Esophagus (tissue), 2 donors: ENCODE data around the gene CTNNA1. TPM values are rescaled to one million over a fixed set of nuclear protein-coding genes. Genes with fewer than 3 reads are reported as not detected.

ENCODE experiments used
- H3K27ac ChIP-seq, 2 donors: one replicate each; pipeline ENCODE4 v1.5.1; 2013; ENCODE audit warnings: low read depth in 2 of 2, mild to moderate bottlenecking in 2 of 2, inconsistent platforms in 1 of 2, low read length in 1 of 2, moderate library complexity in 1 of 2
- H3K27me3 ChIP-seq, 2 donors: one replicate each; pipeline ENCODE4 v1.6.1; 2013; ENCODE audit warnings: low read length in 2 of 2, control low read depth in 1 of 2, mild to moderate bottlenecking in 1 of 2; ENCODE audit not compliant: insufficient read depth in 2 of 2, control insufficient read depth in 1 of 2
- H3K36me3 ChIP-seq, 2 donors: one replicate each; pipeline ENCODE4 v1.6.1; 2013; ENCODE audit warnings: low read length in 1 of 2; ENCODE audit not compliant: control insufficient read depth in 2 of 2, insufficient read depth in 2 of 2
- H3K4me1 ChIP-seq, 2 donors: one replicate each; pipeline ENCODE4 v1.6.1; 2013; ENCODE audit warnings: low read length in 1 of 2; ENCODE audit not compliant: control insufficient read depth in 2 of 2, insufficient read depth in 2 of 2
- H3K4me3 ChIP-seq, 2 donors: one replicate each; pipeline ENCODE4 v1.5.1; 2013; ENCODE audit warnings: low read length in 2 of 2, mild to moderate bottlenecking in 2 of 2, low read depth in 1 of 2, moderate library complexity in 1 of 2
- H3K9me3 ChIP-seq, 2 donors: one replicate each; pipeline ENCODE4 v1.6.1; 2013; ENCODE audit warnings: mild to moderate bottlenecking in 2 of 2, low read depth in 1 of 2, low read length in 1 of 2, moderate library complexity in 1 of 2; ENCODE audit not compliant: control insufficient read depth in 2 of 2, insufficient read depth in 1 of 2
- WGBS, 2 donors: extraction: QIAGEN DNeasy Blood & Tissue Kit; methylation state at CpG; one replicate each; pipeline ENCODE4 v1.1.7; 2013; 5-methylcytosine and 5-hydroxymethylcytosine counted together
- polyA plus RNA-seq, 2 donors: library from polyadenylated mRNA; stranded (reverse); fragments of 200-250 nt; gene quantifications; one replicate each; pipeline ENCODE4 v1.2.3, GENCODE V29; 2013
- donor health status: healthy with polysubstance abuse.
- donor health status: Bipolar disorder and iron deficiency.

CTNNA1 gene
- polyA plus RNA-seq, 2 donors: 221 to 223 TPM

- peaks cover 0 to 2% of the 10 kb centered on the region in 2 donors for H3K4me1 ChIP-seq
- 82 to 89% methylated on average over 5 of the region's 5 CpGs for WGBS, 2 donors
Measured at GRCh38 chr5:138979684-138980280, 226.6 kb downstream of the CTNNA1 start.

GRCh38 chr5:138980441-138980840, 227.2 kb downstream of the CTNNA1 start:
- Histone ChIP-seq H3K4me3 (no peak overlapping the region), H3K36me3 (peaks cover 0 to 4% of the 10 kb centered on the region in 2 donors), H3K27ac (no peak overlapping the region), H3K9me3 (no peaks in the 10 kb centered on the region), H3K27me3 (no peaks in the 10 kb centered on the region), H3K4me1 (no peaks in the 10 kb centered on the region)

More at GRCh38 chr5:138979684-138980280, 226.6 kb downstream of the CTNNA1 start:
- Histone ChIP-seq H3K9me3 (no peaks in the 10 kb centered on the region), H3K36me3 (peaks cover 0 to 4% of the 10 kb centered on the region in 2 donors), H3K27me3 (no peaks in the 10 kb centered on the region), H3K27ac (no peak overlapping the region), H3K4me3 (no peak overlapping the region)

- Histone ChIP-seq H3K36me3 (peaks cover 0 to 4% of the 10 kb centered on the region in 2 donors), H3K4me3 (no peak overlapping the region), H3K27me3 (no peaks in the 10 kb centered on the region), H3K4me1 (no peaks in the 10 kb centered on the region), H3K27ac (no peak overlapping the region), H3K9me3 (no peaks in the 10 kb centered on the region)
- 94 to 96% methylated on average over 3 of the region's 3 CpGs for WGBS, 2 donors
Measured at GRCh38 chr5:138981131-138981530, 227.9 kb downstream of the CTNNA1 start.

GRCh38 chr5:138981586-138981985, 228.4 kb downstream of the CTNNA1 start:
- H3K4me3 ChIP-seq: no peak overlapping the region
- WGBS, 2 donors: 68 to 70% methylated on average over 7 of the region's 7 CpGs
- no peaks in the 10 kb centered on the region for H3K9me3 ChIP-seq
- H3K27ac ChIP-seq: no peak overlapping the region
- H3K4me1 ChIP-seq: no peaks in the 10 kb centered on the region
- H3K27me3 ChIP-seq: no peaks in the 10 kb centered on the region
- H3K36me3 ChIP-seq: peaks cover 0 to 4% of the 10 kb centered on the region in 2 donors

GRCh38 chr5:138983984-138984383, 230.8 kb downstream of the CTNNA1 start:
- H3K27me3 ChIP-seq: no peaks in the 10 kb centered on the region
- WGBS, 2 donors: 95 to 96% methylated on average over 2 of the region's 2 CpGs

More at GRCh38 chr5:138983984-138984383, 230.8 kb downstream of the CTNNA1 start:
- Histone ChIP-seq H3K4me3 (no peak overlapping the region), H3K27ac (no peak overlapping the region), H3K4me1 (no peaks in the 10 kb centered on the region), H3K9me3 (no peaks in the 10 kb centered on the region), H3K36me3 (peaks cover 0 to 4% of the 10 kb centered on the region in 2 donors)

Other genes starting within 250 kb of the CTNNA1 start
- 10 to 100 TPM; 38.9 to 64.8 TPM for gene ETF1, start 210.2 kb upstream of the CTNNA1 start, polyA plus RNA-seq
- gene HSPA9, start 178.0 kb upstream of the CTNNA1 start, polyA plus RNA-seq: 100 to 1,000 TPM in 1 of 2 donors, 10 to 100 TPM in 1; 78.5 to 111 TPM
- under 1 TPM; 0.01 to 0.02 TPM for gene LRRTM2, start 121.9 kb downstream of the CTNNA1 start, polyA plus RNA-seq